GM12891 (cell line): Measurements from ENCODE around the gene VAMP8.

Source experiments
- PAX5 ChIP-seq: IDR thresholded peaks from 2 replicates; pipeline ENCODE4 v1.6.1; 2011; ENCODE audit warnings: low read length, moderate library complexity, mild to moderate bottlenecking; ENCODE audit not compliant: insufficient read depth, severe bottlenecking
- POLR2A ChIP-seq: IDR thresholded peaks from 2 replicates; pipeline ENCODE4 v1.6.1; 2011; ENCODE audit warnings: low read depth, low read length, control low read depth
- POLR2AphosphoS5 ChIP-seq: IDR thresholded peaks from 2 replicates; pipeline ENCODE4 v1.6.1; 2011; ENCODE audit warnings: low read depth, low read length, control low read depth
- TAF1 ChIP-seq: IDR thresholded peaks from 2 replicates; pipeline ENCODE4 v1.6.1; 2011; ENCODE audit warnings: low read depth, low read length, control low read depth

- TF ChIP-seq POLR2A (no peak), POLR2AphosphoS5 (no peak), PAX5 (no peak), TAF1 (no peak)
Observed at GRCh38 chr2:85547089-85547858, 30.1 kb upstream of the VAMP8 start.
